Lower lobe of right lung (tissue), 2 donors: ENCODE measurements around the gene SESTD1. TPM values are rescaled to one million over a fixed set of nuclear protein-coding genes. Genes with fewer than 3 reads are reported as not detected.

ENCODE experiments used
- ATAC-seq, 2 donors: fragments of 200-7000 bp; cut with Tn5 transposase; one replicate each; pipeline ENCODE4 v1.9.1; 2020 to 2022; ENCODE audit warnings: mild to moderate bottlenecking in 2 of 2, moderate library complexity in 2 of 2
- DNase-seq: peaks from one replicate; pipeline ENCODE4 v3.0.0-alpha.2; 2020
- H3K27ac ChIP-seq: fragments of 200-600 bp; one replicate; pipeline ENCODE4 v1.8.0; 2022
- H3K27me3 ChIP-seq: fragments of 200-600 bp; one replicate; pipeline ENCODE4 v1.8.0; 2022; ENCODE audit warnings: low read depth
- H3K36me3 ChIP-seq: fragments of 200-600 bp; one replicate; pipeline ENCODE4 v1.8.0; 2022; ENCODE audit warnings: mild to moderate bottlenecking
- H3K4me1 ChIP-seq: fragments of 200-600 bp; one replicate; pipeline ENCODE4 v1.8.0; 2022
- H3K4me3 ChIP-seq: fragments of 200-600 bp; one replicate; pipeline ENCODE4 v1.8.0; 2022; ENCODE audit warnings: mild to moderate bottlenecking
- H3K9me3 ChIP-seq: fragments of 200-600 bp; one replicate; pipeline ENCODE4 v1.8.0; 2022
- intact Hi-C: fragments of 100-400 bp; cut with DNase I; formaldehyde crosslinking; loops from one replicate; pipeline ENCODE4 v1.11.0; 2022
- total RNA-seq: library from RNA; stranded (reverse); fragmentation: NEBNext Ultra II Directional; extraction: Animal tissue kit (Norgen Biotek cat#: 25700); gene quantifications from one replicate; pipeline ENCODE4 v1.2.1, GENCODE V29; 2021
- TF ChIP-seq, protein P1 (sequence below): fragments of 200-600 bp; IDR thresholded peaks from one replicate; pipeline ENCODE4 v1.8.0; 2022; ENCODE audit warnings: antibody characterized with exemption, mild to moderate bottlenecking
- donor health status: DM: no; HTN: yes; CAD: no; lungs with severe emphysema.

The SESTD1 gene
- total RNA-seq, 1 donor from 2014 or later = 107 TPM

DNA sequence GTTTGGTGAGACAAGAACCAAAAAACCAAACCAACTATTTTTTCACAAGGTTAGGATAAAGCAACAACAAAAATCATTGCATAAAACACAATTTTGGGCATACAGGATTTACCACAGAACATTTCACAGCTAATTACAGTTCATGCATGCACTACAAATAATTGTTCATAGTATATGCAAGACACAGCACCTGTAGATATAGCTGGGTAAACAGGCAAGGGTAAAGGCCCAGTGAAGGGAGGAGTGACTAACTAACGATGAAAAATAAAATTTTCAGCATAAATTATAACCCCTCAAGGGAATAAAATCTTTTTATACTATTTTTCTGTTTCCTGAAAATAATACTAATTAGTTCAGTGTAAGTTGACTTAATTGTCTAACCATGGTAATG is 141.4 kb downstream of the SESTD1 start:
- ATAC-seq (no peak), DNase-seq (no peak)
- Histone ChIP-seq H3K36me3 (peaks cover 44% of the 10 kb centered on the region), H3K9me3 (no peaks in the 10 kb centered on the region), H3K4me3 (no peak overlapping the region), H3K27ac (no peak overlapping the region), H3K27me3 (no peaks in the 10 kb centered on the region), H3K4me1 (no peaks in the 10 kb centered on the region)
- TF ChIP-seq, protein P1, sequence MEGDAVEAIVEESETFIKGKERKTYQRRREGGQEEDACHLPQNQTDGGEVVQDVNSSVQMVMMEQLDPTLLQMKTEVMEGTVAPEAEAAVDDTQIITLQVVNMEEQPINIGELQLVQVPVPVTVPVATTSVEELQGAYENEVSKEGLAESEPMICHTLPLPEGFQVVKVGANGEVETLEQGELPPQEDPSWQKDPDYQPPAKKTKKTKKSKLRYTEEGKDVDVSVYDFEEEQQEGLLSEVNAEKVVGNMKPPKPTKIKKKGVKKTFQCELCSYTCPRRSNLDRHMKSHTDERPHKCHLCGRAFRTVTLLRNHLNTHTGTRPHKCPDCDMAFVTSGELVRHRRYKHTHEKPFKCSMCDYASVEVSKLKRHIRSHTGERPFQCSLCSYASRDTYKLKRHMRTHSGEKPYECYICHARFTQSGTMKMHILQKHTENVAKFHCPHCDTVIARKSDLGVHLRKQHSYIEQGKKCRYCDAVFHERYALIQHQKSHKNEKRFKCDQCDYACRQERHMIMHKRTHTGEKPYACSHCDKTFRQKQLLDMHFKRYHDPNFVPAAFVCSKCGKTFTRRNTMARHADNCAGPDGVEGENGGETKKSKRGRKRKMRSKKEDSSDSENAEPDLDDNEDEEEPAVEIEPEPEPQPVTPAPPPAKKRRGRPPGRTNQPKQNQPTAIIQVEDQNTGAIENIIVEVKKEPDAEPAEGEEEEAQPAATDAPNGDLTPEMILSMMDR = no peak
- intact Hi-C loops = no loop called here

DNA sequence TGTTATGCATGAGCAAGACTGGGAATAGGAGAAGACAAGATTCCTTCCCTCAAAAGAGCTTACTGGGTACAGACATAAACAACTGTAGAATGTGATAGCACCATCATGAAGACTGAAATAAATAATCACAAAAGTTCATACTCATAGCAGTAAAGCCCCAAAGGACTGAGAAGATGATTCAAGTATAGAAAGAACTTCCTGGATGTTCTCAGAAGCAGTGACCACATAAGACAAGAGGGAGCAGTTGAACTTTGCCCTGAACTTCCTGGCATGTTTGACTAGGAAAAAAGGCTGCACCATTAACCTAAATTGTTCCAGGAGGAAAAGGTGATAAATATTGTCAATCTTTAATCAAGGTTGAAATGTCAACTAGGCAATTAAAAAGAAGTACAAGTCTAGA is 156.9 kb downstream of the SESTD1 start:
- Histone ChIP-seq H3K9me3 (no peaks in the 10 kb centered on the region), H3K27me3 (no peaks in the 10 kb centered on the region), H3K36me3 (peaks cover 51% of the 10 kb centered on the region), H3K27ac (no peak overlapping the region), H3K4me1 (peaks cover 17% of the 10 kb centered on the region), H3K4me3 (no peak overlapping the region)
- no peak for DNase-seq
- intact Hi-C loops = no loop called here
- TF ChIP-seq, protein P1 = no peak
- ATAC-seq = no peak

DNA sequence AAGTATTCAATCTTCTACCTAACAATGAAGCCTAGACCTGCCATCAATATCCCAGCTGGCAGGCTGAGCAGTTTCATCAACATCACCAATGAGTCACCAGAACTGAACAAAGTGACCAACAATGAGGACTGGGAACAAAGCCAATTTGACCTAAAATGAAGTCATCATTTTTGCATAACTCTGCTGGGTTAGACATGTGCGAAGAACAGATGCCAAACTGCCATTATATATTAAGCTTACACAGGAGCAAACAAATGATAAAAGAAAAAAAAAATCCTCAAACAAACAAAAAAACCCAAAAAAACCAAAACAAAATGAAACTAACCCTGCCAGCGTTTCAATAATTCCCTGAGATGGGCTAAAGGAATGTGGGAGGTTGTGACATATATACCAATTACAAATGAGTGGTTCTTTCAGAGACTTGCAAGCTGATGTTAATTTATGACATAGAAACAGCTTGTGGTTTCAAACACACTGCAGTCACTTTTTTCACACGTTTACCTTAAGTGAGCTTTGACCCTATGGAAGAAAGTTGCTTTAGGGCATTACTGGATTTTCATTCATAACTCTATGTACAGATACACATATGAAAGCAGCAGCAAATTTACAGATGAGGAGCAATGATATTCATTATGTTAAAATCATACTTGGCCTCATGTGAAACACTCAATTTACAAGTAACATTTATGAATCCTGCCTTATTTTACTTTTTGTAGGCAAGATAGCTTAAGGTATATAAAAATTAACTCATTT is 157.8 kb downstream of the SESTD1 start:
- no peak for DNase-seq
- no peaks in the 10 kb centered on the region for H3K27me3 ChIP-seq
- no peak overlapping the region for H3K27ac ChIP-seq
- peaks cover 42% of the 10 kb centered on the region for H3K36me3 ChIP-seq
- peaks cover 17% of the 10 kb centered on the region for H3K4me1 ChIP-seq
- no peak overlapping the region for H3K4me3 ChIP-seq
- peak; percentile 63 to 75 for ATAC-seq
- intact Hi-C loops = no loop called here
- TF ChIP-seq, protein P1 = no peak
- H3K9me3 ChIP-seq = no peaks in the 10 kb centered on the region

DNA sequence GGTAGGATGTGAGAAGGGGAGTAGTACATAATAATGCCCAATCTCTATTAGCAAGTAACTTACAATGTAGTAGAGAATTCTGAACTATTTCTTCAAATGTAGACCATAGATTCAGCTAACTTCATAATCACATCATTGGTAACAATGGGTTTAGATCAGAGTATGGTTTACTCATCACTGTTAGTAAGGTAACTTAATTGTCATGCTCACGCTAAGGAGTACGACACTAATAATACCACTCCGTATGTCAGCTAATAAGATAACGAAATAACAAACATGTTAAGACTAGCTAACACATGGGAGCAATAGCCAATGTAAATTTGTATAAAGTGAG is 158.3 kb downstream of the SESTD1 start:
- intact Hi-C loops = no loop called here
- H3K9me3 ChIP-seq = no peaks in the 10 kb centered on the region
- peaks cover 17% of the 10 kb centered on the region for H3K4me1 ChIP-seq
- peak in 1 of 2 donors; percentile 8 for ATAC-seq
- no peak for DNase-seq
- TF ChIP-seq, protein P1 = no peak
- no peaks in the 10 kb centered on the region for H3K27me3 ChIP-seq
- no peak overlapping the region for H3K4me3 ChIP-seq
- H3K36me3 ChIP-seq = peaks cover 37% of the 10 kb centered on the region
- no peak overlapping the region for H3K27ac ChIP-seq

DNA sequence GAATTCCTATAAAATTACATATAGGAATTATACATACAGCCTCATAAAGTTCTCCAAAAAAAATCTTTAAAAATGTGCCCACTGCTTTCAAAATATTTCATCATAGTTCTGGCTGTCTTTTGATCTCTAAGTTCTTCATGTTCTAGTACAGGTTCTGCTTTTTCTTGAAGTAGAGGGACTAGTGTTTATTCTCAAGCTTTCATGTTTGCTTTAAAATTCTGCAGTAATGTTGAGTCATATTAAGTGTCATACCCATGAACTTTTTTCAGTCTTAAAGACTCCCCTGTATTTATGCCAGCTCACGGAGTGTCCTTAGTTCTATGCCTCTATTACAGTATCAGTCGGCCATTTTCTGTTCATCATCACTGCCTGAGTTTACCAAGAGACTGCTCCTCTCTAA is 159.9 kb downstream of the SESTD1 start:
- ATAC-seq = peak; percentile 89 to 91
- intact Hi-C loops = no loop called here

More for the DNA sequence above, 159.9 kb downstream of the SESTD1 start:
- H3K4me3 ChIP-seq = no peak overlapping the region
- TF ChIP-seq, protein P1 = no peak
- DNase-seq = no peak
- no peaks in the 10 kb centered on the region for H3K9me3 ChIP-seq
- peaks cover 17% of the 10 kb centered on the region for H3K4me1 ChIP-seq
- no peaks in the 10 kb centered on the region for H3K27me3 ChIP-seq
- H3K36me3 ChIP-seq = peaks cover 21% of the 10 kb centered on the region
- peak overlapping the region; percentile 53 for H3K27ac ChIP-seq
